Endothelial cell (in vitro differentiated cells): ENCODE results near the gene EPHB1. TPM values are rescaled to one million over a fixed set of nuclear protein-coding genes. Genes with fewer than 3 reads are reported as not detected.

Experiments used
- DNase-seq: peaks from one replicate; pipeline ENCODE4 v3.0.0; 2021; ENCODE audit warnings: low spot score
- H3K27ac Mint-ChIP-seq: one replicate; pipeline ENCODE4 v1.8.0; 2021; ENCODE audit warnings: mixed read lengths, inconsistent platforms; ENCODE audit not compliant: unreplicated experiment
- H3K27me3 Mint-ChIP-seq: one replicate; pipeline ENCODE4 v1.8.0; 2021; ENCODE audit warnings: mild to moderate bottlenecking, moderate library complexity, mixed read lengths, inconsistent platforms; ENCODE audit not compliant: unreplicated experiment
- H3K36me3 Mint-ChIP-seq: one replicate; pipeline ENCODE4 v1.8.0; 2021; ENCODE audit warnings: mild to moderate bottlenecking, low read depth, mixed read lengths, inconsistent platforms; ENCODE audit not compliant: unreplicated experiment
- H3K4me1 Mint-ChIP-seq: one replicate; pipeline ENCODE4 v1.8.0; 2021; ENCODE audit warnings: mild to moderate bottlenecking, mixed read lengths, inconsistent platforms; ENCODE audit not compliant: unreplicated experiment
- H3K4me3 Mint-ChIP-seq: one replicate; pipeline ENCODE4 v1.8.0; 2021; ENCODE audit warnings: mild to moderate bottlenecking, mixed read lengths, inconsistent platforms; ENCODE audit not compliant: unreplicated experiment
- H3K9me3 Mint-ChIP-seq: one replicate; pipeline ENCODE4 v1.8.0; 2021; ENCODE audit warnings: mixed read lengths, inconsistent platforms; ENCODE audit not compliant: unreplicated experiment
- total RNA-seq: library from RNA; stranded (reverse); fragmentation: NEBNext Ultra II Directional; extraction: Animal tissue kit (Norgen Biotek cat#: 25700); gene quantifications from one replicate; pipeline ENCODE4 v1.2.1, GENCODE V29; 2021; ENCODE audit not compliant: unreplicated experiment
- TF ChIP-seq, protein P1 (sequence below): fragments of 200-600 bp; sonication (generic); IDR thresholded peaks from one replicate; pipeline ENCODE4 v1.5.0; 2021; ENCODE audit warnings: antibody characterized with exemption; ENCODE audit not compliant: unreplicated experiment

Gene EPHB1
- total RNA-seq, 1 donor from 2014 or later: 5.7 TPM

GRCh38 chr3:134791992-134792391 is 3.1 kb upstream of the EPHB1 start:
- no peaks in the 10 kb centered on the region for H3K9me3 Mint-ChIP-seq
- TF ChIP-seq, protein P1, sequence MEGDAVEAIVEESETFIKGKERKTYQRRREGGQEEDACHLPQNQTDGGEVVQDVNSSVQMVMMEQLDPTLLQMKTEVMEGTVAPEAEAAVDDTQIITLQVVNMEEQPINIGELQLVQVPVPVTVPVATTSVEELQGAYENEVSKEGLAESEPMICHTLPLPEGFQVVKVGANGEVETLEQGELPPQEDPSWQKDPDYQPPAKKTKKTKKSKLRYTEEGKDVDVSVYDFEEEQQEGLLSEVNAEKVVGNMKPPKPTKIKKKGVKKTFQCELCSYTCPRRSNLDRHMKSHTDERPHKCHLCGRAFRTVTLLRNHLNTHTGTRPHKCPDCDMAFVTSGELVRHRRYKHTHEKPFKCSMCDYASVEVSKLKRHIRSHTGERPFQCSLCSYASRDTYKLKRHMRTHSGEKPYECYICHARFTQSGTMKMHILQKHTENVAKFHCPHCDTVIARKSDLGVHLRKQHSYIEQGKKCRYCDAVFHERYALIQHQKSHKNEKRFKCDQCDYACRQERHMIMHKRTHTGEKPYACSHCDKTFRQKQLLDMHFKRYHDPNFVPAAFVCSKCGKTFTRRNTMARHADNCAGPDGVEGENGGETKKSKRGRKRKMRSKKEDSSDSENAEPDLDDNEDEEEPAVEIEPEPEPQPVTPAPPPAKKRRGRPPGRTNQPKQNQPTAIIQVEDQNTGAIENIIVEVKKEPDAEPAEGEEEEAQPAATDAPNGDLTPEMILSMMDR: no peak
- peaks cover 14% of the 10 kb centered on the region for H3K27me3 Mint-ChIP-seq
- no peak for DNase-seq
- no peak overlapping the region for H3K27ac Mint-ChIP-seq
- peaks cover 7% of the 10 kb centered on the region for H3K4me1 Mint-ChIP-seq
- H3K4me3 Mint-ChIP-seq: no peak overlapping the region
- no peaks in the 10 kb centered on the region for H3K36me3 Mint-ChIP-seq

DNA sequence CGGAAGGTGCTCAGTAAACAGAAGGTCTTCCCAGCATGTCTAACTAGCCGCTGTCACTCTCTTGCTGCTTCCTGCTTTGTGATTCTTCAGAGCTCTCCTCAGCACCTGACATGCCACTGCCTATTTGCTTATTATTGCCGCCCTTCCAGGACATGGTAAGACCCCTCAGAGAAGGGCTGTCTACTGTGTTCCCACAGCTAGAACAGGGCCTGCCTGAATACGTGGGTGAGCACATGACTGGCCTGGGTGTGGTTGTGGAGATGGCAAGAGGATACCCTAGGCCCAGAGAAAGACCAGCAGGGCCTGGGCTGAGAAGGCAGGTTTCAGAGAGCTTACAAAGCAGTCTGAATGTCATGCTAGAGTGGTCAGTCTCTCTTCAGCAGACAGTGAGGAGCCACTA is 2.4 kb upstream of the EPHB1 start:
- Mint-ChIP-seq H3K9me3 (no peaks in the 10 kb centered on the region), H3K4me3 (no peak overlapping the region), H3K36me3 (no peaks in the 10 kb centered on the region), H3K27me3 (peaks cover 16% of the 10 kb centered on the region), H3K4me1 (peaks cover 14% of the 10 kb centered on the region), H3K27ac (no peak overlapping the region)
- DNase-seq: no peak
- TF ChIP-seq, protein P1: no peak

- Mint-ChIP-seq H3K4me1 (peaks cover 20% of the 10 kb centered on the region), H3K27ac (no peak overlapping the region), H3K9me3 (no peaks in the 10 kb centered on the region), H3K36me3 (no peaks in the 10 kb centered on the region), H3K27me3 (peaks cover 16% of the 10 kb centered on the region), H3K4me3 (no peak overlapping the region)
- DNase-seq: no peak
- TF ChIP-seq, protein P1: no peak
Measured at GRCh38 chr3:134793562-134793961, 1.5 kb upstream of the EPHB1 start.

DNA sequence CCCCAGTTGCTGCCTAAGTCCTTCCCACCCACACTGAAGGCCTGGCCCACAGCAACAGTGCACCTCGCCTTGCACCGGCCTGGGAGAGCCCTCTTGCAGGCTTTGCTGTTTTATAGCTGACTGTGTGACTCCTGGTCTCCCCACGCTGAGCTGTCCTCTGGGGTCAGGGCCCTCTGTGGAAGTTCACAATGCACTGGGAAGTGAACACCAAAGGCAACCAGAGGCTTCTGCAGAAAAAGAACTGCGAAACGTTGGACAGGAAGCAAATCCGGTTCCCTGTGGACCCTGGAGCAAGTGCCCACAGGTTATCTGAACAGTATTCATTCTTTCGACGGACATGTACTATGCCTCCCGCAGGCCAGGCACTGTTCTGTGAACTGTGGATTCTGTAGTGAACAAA is 737 bp upstream of the EPHB1 start:
- no peak for DNase-seq
- no peaks in the 10 kb centered on the region for H3K9me3 Mint-ChIP-seq
- H3K27ac Mint-ChIP-seq: peak overlapping the region; percentile 70
- H3K27me3 Mint-ChIP-seq: peaks cover 16% of the 10 kb centered on the region
- H3K4me3 Mint-ChIP-seq: peak overlapping the region; percentile 98
- TF ChIP-seq, protein P1: no peak
- peaks cover 21% of the 10 kb centered on the region for H3K4me1 Mint-ChIP-seq
- no peaks in the 10 kb centered on the region for H3K36me3 Mint-ChIP-seq

- TF ChIP-seq, protein P1: no peak
- Mint-ChIP-seq H3K27ac (no peak overlapping the region), H3K4me1 (peaks cover 21% of the 10 kb centered on the region), H3K27me3 (peaks cover 16% of the 10 kb centered on the region), H3K9me3 (no peaks in the 10 kb centered on the region), H3K36me3 (no peaks in the 10 kb centered on the region), H3K4me3 (peak overlapping the region; percentile 98)
- DNase-seq: no peak
Measured at GRCh38 chr3:134795746-134796280, 753 bp downstream of the EPHB1 start.
